NCI-H2171 treated with DMSO at 0.1 percent for 48 hours (cell line): ENCODE data around the gene POU2F1.

Experiments used
- DNase-seq: peaks from one replicate; lab custom pipeline; 2025; lab: John Stamatoyannopoulos, UW

POU2F1 gene

GRCh38 chr1:167220537-167221125 lies at the start of gene POU2F1:
TSS of gene POU2F1 (plus strand) at chr1:167220886. CDS start at chr1:167220898, 12 bp downstream.
- DNase-seq: peak; percentile 98

- DNase-seq: no peak
These were observed 49.3 kb upstream of the POU2F1 start for GRCh38 chr1:167171286-167171929.

- DNase-seq: no peak
These were observed 47.0 kb upstream of the POU2F1 start for GRCh38 chr1:167173516-167174184.

DNA sequence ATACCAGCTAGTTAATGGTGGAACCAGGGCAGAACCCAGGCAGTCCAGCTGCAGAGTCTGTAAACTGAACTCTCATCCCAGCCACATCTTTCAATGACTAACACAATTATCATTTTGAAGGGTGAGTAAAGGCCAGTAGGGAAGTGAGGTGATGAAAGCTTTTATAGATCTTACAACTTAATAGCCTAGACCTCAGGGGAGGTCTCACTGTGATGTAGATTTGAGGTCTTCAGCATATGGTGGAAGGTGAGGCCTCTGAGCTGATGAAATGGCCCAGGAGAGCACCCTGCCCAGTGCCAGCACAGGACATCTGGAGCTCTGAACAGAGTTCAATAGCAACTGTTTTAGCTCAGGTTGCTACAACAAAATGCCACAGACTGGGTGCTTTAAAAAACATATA lies 44.8 kb upstream of the POU2F1 start:
- peak; percentile 8 for DNase-seq

GRCh38 chr1:167178831-167179230 lies 41.9 kb upstream of the POU2F1 start:
- DNase-seq: no peak

DNA sequence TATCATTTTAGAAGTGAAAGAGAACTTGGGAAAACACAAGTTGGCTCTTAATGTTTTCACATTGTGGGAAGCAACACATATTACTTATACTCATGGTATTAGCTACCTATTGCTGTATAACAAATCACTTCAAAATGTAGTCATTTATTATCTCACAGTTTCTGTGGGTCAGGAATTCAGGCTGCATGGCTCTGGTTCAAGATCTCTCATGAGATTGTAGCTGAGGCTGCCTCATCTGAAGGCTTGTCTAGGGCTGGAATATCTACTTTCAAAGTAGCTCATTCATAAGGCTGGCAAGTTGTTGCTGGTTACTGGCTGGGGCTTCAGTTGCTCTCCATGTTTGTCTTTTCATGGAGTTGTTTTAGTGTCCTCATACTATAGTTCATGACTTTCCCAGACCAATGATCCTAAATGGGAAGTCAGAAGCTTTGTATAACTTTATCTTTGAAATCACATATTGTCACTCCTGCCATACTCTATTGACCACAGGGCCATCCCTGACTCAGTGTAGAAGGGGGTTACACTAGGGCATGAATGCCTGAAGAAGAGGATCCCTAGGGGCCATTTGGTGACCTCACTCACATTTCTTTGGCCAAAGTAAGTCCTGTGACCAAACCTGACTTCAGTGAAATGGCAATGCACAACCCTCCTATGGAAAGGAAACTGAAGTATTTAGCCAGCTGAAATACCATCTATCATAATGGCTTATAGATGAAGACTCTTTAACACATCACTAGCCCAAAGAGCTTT lies 37.9 kb upstream of the POU2F1 start:
- no peak for DNase-seq

DNA sequence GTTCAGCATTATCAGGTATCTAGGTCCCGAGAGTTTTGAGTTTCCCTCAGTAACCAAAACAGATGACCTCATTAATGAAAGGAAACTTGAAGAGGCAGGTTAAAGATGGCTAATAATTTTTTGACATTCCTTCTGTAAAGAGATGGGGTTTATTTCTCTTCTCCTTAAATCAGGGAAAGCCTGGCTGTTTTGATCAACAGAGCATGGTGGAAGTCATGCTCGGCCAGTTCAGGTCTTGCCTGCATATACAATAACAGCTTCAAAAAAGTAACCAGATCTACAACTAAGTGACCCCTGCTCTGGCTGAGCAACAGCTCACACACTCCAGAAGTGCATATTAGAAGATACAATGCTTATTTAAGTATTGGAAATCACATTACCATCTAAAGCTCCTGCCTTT lies 36.6 kb upstream of the POU2F1 start:
- no peak for DNase-seq

- DNase-seq: peak; percentile 41
These were observed 35.6 kb upstream of the POU2F1 start for GRCh38 chr1:167185062-167185461.

DNA sequence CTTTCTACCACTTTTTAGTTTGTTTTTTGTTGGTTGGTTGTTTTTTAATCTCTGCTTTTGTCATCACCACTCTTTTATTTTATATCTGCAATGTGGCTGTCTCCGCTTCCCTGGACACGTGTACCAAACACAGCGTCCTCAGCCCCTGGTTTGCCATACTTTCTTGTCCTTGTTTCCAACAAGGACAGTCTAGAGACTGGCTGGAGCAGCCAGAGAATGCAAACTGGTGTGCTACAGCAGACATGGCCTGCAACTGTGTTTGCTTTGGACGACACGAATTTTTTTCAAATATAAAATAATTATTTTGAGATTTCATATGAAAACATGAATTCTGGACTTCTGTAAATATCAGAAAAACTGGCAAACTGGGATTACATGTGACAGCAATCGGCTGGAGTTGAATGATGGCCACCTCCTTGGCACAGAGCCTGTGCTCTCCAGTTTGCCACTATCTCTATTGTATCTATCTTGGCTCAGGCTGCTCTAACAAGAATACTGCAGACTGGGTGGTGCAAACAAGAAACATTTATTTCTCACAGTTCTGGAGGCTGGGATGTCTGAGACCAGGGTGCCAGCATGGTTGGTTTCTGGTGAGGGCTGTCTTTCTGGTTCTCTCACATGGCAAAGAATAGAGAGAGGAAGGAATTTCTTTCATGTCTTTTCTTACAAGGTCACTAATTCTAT lies 34.6 kb upstream of the POU2F1 start:
- peak; percentile 59 for DNase-seq

DNA sequence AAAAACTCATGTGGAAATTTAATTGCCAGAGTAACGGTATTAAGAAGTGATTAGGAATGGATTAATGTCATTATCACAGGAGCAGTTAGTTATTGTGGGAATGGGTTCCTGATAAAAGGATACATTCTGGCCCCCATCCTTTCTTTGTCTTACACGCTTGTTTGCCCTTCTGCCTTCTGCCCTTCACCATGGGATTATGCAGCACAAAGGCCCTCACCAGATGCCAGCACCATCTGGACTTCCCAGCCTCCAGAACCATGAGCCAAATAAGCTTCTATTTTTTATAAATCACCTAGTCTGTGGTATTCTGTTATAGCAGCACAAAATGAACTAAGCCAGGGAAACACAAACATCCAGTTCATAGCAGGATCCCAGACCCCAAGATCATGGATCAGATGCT lies 33.9 kb upstream of the POU2F1 start:
- peak; percentile 92 for DNase-seq

DNA sequence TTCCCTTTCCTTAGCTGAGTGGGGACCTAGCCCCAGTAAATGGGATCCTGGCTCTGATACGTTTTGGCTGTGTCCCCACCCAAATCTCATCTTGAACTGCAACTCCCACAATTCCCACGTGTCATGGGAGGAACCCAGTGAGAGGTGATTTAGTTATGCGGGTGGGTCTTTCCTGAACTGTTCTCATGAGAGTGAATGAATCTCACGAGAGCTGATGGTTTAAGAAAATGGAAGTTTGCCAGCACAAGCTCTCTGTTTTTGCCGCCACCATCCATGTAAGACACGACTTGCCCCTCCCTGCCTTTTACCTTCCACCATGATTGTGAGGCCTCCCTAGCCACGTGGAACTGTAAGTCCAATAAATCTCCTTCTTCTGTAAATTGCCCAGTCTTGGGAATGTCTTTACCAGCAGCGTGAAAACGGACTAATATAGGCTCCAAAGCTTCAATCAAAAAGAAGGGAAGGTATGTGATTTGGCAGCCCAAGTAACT lies 29.9 kb upstream of the POU2F1 start:
- no peak for DNase-seq

DNA sequence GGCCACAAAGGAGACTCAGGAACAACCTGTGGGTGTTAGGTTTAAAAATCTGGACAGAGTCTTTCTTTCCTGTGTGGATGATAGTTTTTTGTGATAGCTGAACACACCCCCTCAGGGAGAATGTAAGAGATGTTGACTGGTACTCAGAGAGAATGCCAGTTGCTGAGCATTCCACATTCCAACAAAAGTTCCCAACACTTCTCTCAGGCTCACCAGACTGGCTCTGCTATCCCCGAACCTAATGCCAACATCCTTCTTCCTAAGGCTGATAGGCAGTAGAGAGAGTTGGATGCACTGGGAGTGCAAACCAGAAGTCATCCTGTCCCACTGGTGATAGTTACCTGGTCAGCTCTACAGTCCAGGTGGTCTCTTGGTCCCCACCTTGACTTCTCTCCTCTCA lies 28.7 kb upstream of the POU2F1 start:
- no peak for DNase-seq

DNA sequence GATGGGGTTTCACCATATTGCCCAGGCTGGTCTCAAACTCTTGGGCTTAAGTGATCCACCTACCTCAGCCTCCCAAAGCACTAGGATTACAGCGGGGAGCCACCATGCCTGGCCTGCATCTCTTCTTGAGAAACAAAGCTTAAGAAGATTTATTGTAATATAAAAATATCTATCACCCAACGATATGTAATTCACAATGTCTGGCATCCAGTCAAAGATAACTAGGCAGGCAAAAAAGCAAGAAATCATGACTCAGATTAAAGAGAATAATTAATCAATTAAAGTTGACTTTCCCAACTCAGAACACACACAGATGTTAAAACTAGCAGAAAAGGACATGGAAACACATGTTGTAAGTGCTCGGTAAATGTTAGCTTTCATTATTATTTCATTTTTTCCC lies 26.5 kb upstream of the POU2F1 start:
- DNase-seq: no peak

DNA sequence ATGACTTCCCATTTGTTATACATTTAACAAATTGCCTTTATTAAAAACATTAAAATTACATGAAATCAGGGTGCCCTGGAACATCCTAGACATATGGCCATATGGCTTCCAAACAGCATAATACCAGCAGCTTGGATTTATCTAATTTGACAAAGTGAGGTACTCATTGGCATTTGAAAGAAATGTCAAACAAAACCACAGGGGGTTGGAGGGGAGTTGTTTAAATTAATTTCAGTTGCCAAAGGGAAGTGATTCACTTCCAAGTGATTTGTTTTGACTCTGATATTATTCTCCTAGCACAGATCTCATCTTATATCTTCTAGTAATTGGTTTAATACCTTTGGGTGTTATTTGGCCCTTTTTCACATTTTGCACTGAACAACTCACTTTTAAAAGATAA lies 24.5 kb upstream of the POU2F1 start:
- peak; percentile 18 for DNase-seq

GRCh38 chr1:167197236-167197635 lies 23.4 kb upstream of the POU2F1 start:
- no peak for DNase-seq

DNA sequence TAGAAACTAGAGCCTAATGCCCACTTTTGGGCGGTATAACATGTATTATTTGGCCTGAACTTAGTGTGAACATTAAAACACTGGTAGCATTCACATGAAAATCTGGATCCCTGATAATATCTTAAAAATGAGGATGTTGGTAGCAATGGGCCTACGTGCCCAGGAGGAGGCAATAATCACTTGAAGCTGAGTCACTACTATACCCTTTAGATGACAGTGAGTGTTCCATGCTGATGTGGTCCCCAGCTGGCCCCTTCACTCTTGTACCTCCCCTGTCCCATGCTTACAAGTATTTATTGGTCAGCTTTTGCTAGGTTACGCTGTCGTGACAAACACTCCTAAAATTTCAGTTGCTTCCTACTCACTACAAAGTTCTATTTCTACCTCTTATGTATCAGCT lies 23.0 kb upstream of the POU2F1 start:
- DNase-seq: no peak

DNA sequence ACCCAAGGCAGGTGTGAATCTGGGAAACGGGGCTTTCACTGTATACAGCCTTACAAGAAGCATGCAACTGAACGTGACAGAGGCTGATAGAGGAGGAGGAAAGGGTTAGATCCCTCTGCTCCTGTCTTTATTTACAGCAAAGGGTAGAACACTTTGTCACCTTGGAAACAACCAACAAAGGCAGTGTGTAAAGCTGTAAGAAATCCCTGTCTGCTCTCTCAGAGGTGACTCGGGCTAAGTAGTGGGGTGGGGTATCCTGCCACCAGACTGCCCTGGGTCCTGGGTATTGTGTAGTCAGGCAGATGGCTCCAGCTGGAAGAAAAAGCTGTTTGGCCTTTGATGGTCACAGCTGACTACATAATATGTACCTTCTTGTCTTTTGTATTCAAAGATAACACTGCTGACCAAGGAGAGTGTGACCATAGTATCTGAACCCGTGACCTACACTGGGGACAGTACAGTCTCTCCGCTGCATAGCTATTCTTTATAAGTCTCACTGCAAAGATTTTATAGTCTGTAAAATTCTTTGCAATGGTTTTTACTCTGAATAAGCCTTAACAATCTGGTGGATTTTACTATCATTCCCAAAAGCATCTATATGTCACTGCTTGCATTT lies 22.1 kb upstream of the POU2F1 start:
- no peak for DNase-seq

DNA sequence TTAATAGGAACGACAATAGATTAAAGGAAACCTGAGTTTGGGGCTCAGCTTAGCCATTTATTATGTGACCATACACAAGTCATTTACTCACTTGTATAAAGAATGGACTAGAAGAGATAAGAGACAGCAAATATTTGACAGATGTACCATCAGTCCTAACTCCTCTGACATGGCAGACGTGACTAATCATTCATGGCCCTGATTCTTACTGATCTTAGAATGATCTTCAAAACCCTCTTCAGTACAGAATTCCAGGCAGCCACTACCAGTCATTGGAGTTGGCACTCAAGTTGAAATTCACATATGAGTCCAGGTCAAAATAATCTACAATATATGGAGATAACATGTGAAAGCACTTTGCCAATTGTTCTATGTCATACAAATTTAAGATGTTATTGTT lies 21.0 kb upstream of the POU2F1 start:
- no peak for DNase-seq

DNA sequence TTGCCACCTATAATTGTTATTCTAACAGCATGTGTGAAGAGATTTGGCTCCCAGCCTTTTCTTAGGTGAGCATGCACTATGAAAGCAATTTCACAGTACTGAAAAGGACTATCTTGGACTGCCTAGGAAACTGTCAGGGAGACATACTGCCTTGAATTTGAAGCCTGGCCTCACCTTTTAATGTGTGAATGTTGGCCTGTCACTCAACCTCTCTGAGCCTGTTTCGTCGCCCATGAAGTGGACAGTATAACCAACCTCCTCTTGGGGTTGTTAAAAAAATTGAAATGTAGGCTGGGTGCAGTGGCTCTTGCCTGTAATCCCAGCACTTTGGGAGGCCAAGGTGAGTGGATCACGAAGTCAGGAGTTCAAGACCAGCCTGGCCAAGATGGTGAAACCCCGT lies 20.4 kb upstream of the POU2F1 start:
- DNase-seq: no peak

- DNase-seq: no peak
These were observed 19.9 kb upstream of the POU2F1 start for GRCh38 chr1:167200749-167201148.

GRCh38 chr1:167202049-167202448 lies 18.6 kb upstream of the POU2F1 start:
- DNase-seq: no peak
